Vagina (tissue), 2 donors: ENCODE measurements around the gene ACOXL.

Experiments
- POLR2A ChIP-seq, 2 donors: fragments of 450-650 bp; IDR thresholded peaks; one replicate each; pipeline ENCODE4 v1.6.1; 2017; ENCODE audit warnings: antibody characterized with exemption in 2 of 2, mild to moderate bottlenecking in 2 of 2, moderate library complexity in 2 of 2
- POLR2AphosphoS5 ChIP-seq, 2 donors: sonication (generic); formaldehyde crosslinking; IDR thresholded peaks; one replicate each; pipeline ENCODE4 v1.9.0; 2017; ENCODE audit warnings: antibody characterized with exemption in 2 of 2, mild to moderate bottlenecking in 2 of 2, low read depth in 1 of 2; ENCODE audit not compliant: insufficient read depth in 1 of 2
- TF ChIP-seq, protein P1 (sequence below), 3 experiments: fragments of 450-650 bp in 2 of 3; fragments of 200-600 bp in 1 of 3; sonication (generic) in 1 of 3; IDR thresholded peaks; one replicate each; pipeline ENCODE4 v1.5.1; 2017 to 2019; ENCODE audit warnings: antibody characterized with exemption in 3 of 3, mild to moderate bottlenecking in 2 of 3, moderate library complexity in 2 of 3

DNA sequence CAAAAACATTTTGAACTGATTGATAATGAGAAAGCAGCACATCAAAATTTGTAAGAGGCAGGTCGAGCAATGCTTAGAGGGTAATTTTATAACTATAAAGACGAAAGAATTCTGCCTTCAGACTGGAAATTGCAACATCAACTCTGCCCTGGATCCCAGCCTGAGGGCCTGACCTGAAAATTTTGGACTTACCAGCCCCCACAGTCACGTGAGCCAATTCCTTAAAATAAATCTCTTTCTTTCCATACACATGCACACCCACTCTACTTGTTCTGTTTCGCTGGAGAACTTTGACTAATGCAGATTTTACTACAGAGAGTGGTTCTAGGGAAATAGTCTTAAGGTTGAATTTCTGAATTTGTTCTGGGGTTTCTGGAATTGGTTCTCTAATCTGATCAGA is 14.6 kb upstream of the ACOXL start:
- TF ChIP-seq POLR2AphosphoS5 (IDR thresholded peaks at IDR 0.05; ENCODE audit: insufficient read depth in 1 of 2, low read depth in 1 of 2) (no peak), POLR2A (IDR thresholded peaks at IDR 0.05) (no peak)
- TF ChIP-seq, protein P1, sequence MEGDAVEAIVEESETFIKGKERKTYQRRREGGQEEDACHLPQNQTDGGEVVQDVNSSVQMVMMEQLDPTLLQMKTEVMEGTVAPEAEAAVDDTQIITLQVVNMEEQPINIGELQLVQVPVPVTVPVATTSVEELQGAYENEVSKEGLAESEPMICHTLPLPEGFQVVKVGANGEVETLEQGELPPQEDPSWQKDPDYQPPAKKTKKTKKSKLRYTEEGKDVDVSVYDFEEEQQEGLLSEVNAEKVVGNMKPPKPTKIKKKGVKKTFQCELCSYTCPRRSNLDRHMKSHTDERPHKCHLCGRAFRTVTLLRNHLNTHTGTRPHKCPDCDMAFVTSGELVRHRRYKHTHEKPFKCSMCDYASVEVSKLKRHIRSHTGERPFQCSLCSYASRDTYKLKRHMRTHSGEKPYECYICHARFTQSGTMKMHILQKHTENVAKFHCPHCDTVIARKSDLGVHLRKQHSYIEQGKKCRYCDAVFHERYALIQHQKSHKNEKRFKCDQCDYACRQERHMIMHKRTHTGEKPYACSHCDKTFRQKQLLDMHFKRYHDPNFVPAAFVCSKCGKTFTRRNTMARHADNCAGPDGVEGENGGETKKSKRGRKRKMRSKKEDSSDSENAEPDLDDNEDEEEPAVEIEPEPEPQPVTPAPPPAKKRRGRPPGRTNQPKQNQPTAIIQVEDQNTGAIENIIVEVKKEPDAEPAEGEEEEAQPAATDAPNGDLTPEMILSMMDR (IDR thresholded peaks at IDR 0.05): no peak
